Neural cell (in vitro differentiated cells): ENCODE measurements around the gene HFM1. TPM values are rescaled to one million over a fixed set of nuclear protein-coding genes. Genes with fewer than 3 reads are reported as not detected.

Experiments used
- H2AFZ ChIP-seq: fragments of 200-600, 300-800 bp; sonication (generic), shearing (Covaris generic); 2 replicates; pipeline ENCODE4 v1.6.0; 2014; ENCODE audit warnings: low read depth, mild to moderate bottlenecking, antibody characterized with exemption, low read length, moderate library complexity
- H3F3A ChIP-seq: fragments of 200-600 bp; shearing (Covaris generic); 2 replicates; pipeline ENCODE4 v1.6.1; 2016; ENCODE audit warnings: mild to moderate bottlenecking, moderate library complexity, mixed read lengths, antibody characterized with exemption, low read length; ENCODE audit not compliant: insufficient read depth, poor library complexity, severe bottlenecking
- H3K27ac ChIP-seq: fragments of 200-600, 300-800 bp; sonication (generic), shearing (Covaris generic); 2 replicates; pipeline ENCODE4 v1.5.1; 2014; ENCODE audit warnings: mild to moderate bottlenecking, low read length, moderate library complexity
- H3K27me3 ChIP-seq: fragments of 300-800, 200-600 bp; sonication (generic), shearing (Covaris generic); 2 replicates; pipeline ENCODE4 v1.6.0; 2014; ENCODE audit warnings: mild to moderate bottlenecking, low read depth, low read length, moderate library complexity; ENCODE audit not compliant: insufficient read depth
- H3K36me3 ChIP-seq: fragments of 300-800, 200-600 bp; sonication (generic), shearing (Covaris generic); 2 replicates; pipeline ENCODE4 v1.5.1; 2014; ENCODE audit warnings: mild to moderate bottlenecking, antibody characterized with exemption, low read length, moderate library complexity; ENCODE audit not compliant: insufficient read depth
- H3K4me2 ChIP-seq: fragments of 300-800, 200-600 bp; sonication (generic), shearing (Covaris generic); 2 replicates; pipeline ENCODE4 v1.6.0; 2014; ENCODE audit warnings: mild to moderate bottlenecking, low read length
- H3K4me3 ChIP-seq: fragments of 300-800, 200-600 bp; sonication (generic), shearing (Covaris generic); 2 replicates; pipeline ENCODE4 v1.5.1; 2014; ENCODE audit warnings: mild to moderate bottlenecking, low read length, moderate library complexity
- H3K79me2 ChIP-seq: fragments of 200-600 bp; shearing (Covaris generic); replicated peaks from 2 replicates; pipeline ENCODE4 v1.6.0; 2014; ENCODE audit warnings: mild to moderate bottlenecking, low read length, moderate library complexity; ENCODE audit not compliant: insufficient read depth
- H3K9ac ChIP-seq: fragments of 300-800, 200-600 bp; sonication (generic), shearing (Covaris generic); 2 replicates; pipeline ENCODE4 v1.6.1; 2016; ENCODE audit warnings: mild to moderate bottlenecking, low read length, mixed read lengths
- H3K9me2 ChIP-seq: fragments of 200-600 bp; shearing (Covaris generic); 2 replicates; pipeline ENCODE4 v1.6.1; 2016; ENCODE audit warnings: mild to moderate bottlenecking, low read length, mixed read lengths; ENCODE audit not compliant: insufficient read depth
- H3K9me3 ChIP-seq: fragments of 200-600, 300-800 bp; sonication (generic), shearing (Covaris generic); 2 replicates; pipeline ENCODE4 v1.6.1; 2016; ENCODE audit warnings: mild to moderate bottlenecking, mixed run types, low read length, moderate library complexity, mixed read lengths
- H4K20me1 ChIP-seq: fragments of 200-600 bp; shearing (Covaris generic); 2 replicates; pipeline ENCODE4 v1.6.1; 2016; ENCODE audit warnings: mild to moderate bottlenecking, mixed run types; ENCODE audit not compliant: insufficient read depth
- CTCF ChIP-seq: fragments of 450-650 bp; IDR thresholded peaks from 2 replicates; pipeline ENCODE4 v1.5.1; 2014; ENCODE audit warnings: antibody characterized with exemption, mild to moderate bottlenecking, moderate library complexity; ENCODE audit not compliant: poor library complexity, severe bottlenecking
- EP300 ChIP-seq: fragments of 450-650 bp; conservative IDR thresholded peaks from 2 replicates; pipeline ENCODE4 v1.6.1; 2014; ENCODE audit warnings: antibody characterized with exemption, mild to moderate bottlenecking, moderate library complexity; ENCODE audit not compliant: poor library complexity, severe bottlenecking
- EZH2 ChIP-seq: fragments of 200-600, 300-800 bp; shearing (Covaris generic), sonication (generic); IDR thresholded peaks from 2 replicates; pipeline ENCODE4 v1.6.1; 2014; ENCODE audit warnings: antibody characterized with exemption, low read length, borderline replicate concordance, mild to moderate bottlenecking; ENCODE audit not compliant: insufficient read depth, poor library complexity, severe bottlenecking
- MXI1 ChIP-seq: fragments of 450-650 bp; conservative IDR thresholded peaks from 2 replicates; pipeline ENCODE4 v1.6.1; 2014; ENCODE audit warnings: antibody characterized with exemption, mild to moderate bottlenecking; ENCODE audit not compliant: poor library complexity, severe bottlenecking
- POLR2AphosphoS5 ChIP-seq: IDR thresholded peaks from 2 replicates; pipeline ENCODE4 v1.6.1; 2012
- RAD21 ChIP-seq: fragments of 450-650 bp; conservative IDR thresholded peaks from 2 replicates; pipeline ENCODE4 v1.6.1; 2014; ENCODE audit warnings: antibody characterized with exemption, mild to moderate bottlenecking, moderate library complexity
- REST ChIP-seq: IDR thresholded peaks from 2 replicates; pipeline ENCODE4 v1.6.1; 2012; ENCODE audit warnings: borderline replicate concordance
- SMC3 ChIP-seq: fragments of 450-650 bp; conservative IDR thresholded peaks from 2 replicates; pipeline ENCODE4 v1.6.1; 2014; ENCODE audit warnings: antibody characterized with exemption, mild to moderate bottlenecking, moderate library complexity; ENCODE audit not compliant: poor library complexity
- TAF1 ChIP-seq: IDR thresholded peaks from 2 replicates; pipeline ENCODE4 v1.6.1; 2012; ENCODE audit warnings: low read depth
- polyA minus RNA-seq: library from RNA; depleted of rRNA, polyadenylated mRNA; stranded (reverse); fragments of >200 nt; gene quantifications from 2 replicates; pipeline ENCODE4 v1.2.3, GENCODE V29; 2014
- polyA plus RNA-seq: library from polyadenylated mRNA; depleted of rRNA; stranded (reverse); fragments of >200 nt; gene quantifications from 2 replicates; pipeline ENCODE4 v1.2.3, GENCODE V29; 2014

The HFM1 gene
- 28.9 and 30.5 TPM in 2 replicates for polyA plus RNA-seq
- 28.2 and 33.3 TPM in 2 replicates for polyA minus RNA-seq

- Histone ChIP-seq H3K9me3 (no peaks in the 10 kb centered on the region), H3K36me3 (no peaks in the 10 kb centered on the region), H2AFZ (peak within 1 kb of the TSS; percentile 84), H3F3A (no peaks in the 10 kb centered on the region), H3K79me2 (no peaks in the 10 kb centered on the region), H3K27ac (peak within 1 kb of the TSS; percentile 46), H4K20me1 (no peaks in the 10 kb centered on the region), H3K4me3 (peak within 1 kb of the TSS; percentile 79), H3K4me2 (peak within 1 kb of the TSS; percentile 81), H3K9ac (peak within 1 kb of the TSS; percentile 72), H3K27me3 (no peaks in the 10 kb centered on the region), H3K9me2 (no peaks in the 10 kb centered on the region)
- peak; percentile 44 for TF ChIP-seq TAF1
- no peak for TF ChIP-seq REST
- TF ChIP-seq EP300, result no peak
- peak; percentile 40 for TF ChIP-seq CTCF
- peak; percentile 53 for TF ChIP-seq POLR2AphosphoS5
- TF ChIP-seq MXI1, result peak; percentile 66
- TF ChIP-seq SMC3, result peak; percentile 38
- peak; percentile 22 for TF ChIP-seq RAD21
Observed at GRCh38 chr1:91404151-91405012, at the start of gene HFM1. Gene HFM1, minus strand, starts transcription at chr1:91404837. Its CDS starts 3,755 bp downstream, at chr1:91401082.

- Histone ChIP-seq H3K4me3 (no peak overlapping the region), H3K27ac (no peak overlapping the region), H3F3A (no peaks in the 10 kb centered on the region), H3K9me2 (no peaks in the 10 kb centered on the region), H3K79me2 (no peaks in the 10 kb centered on the region), H2AFZ (no peak overlapping the region), H3K9ac (no peak overlapping the region), H3K9me3 (no peaks in the 10 kb centered on the region), H4K20me1 (no peaks in the 10 kb centered on the region), H3K27me3 (no peaks in the 10 kb centered on the region), H3K36me3 (no peaks in the 10 kb centered on the region), H3K4me2 (no peak overlapping the region)
- TF ChIP-seq MXI1 (no peak), CTCF (no peak), EZH2 (no peak), POLR2AphosphoS5 (no peak), RAD21 (no peak), TAF1 (no peak), REST (no peak), EP300 (no peak), SMC3 (no peak)
Observed at GRCh38 chr1:91454136-91454535, 49.5 kb upstream of the HFM1 start.
